T follicular helper cell (primary cell): Measurements from ENCODE around the gene EDN2.

Experiments used
- DNase-seq: peaks from one replicate; pipeline ENCODE4 v3.0.0-alpha.2; 2020; ENCODE audit warnings: low read depth
- total RNA-seq, 2 experiments: gene quantifications; one replicate each; lab custom pipeline; 2026; lab: John Stamatoyannopoulos, UW

The EDN2 gene
- 0 reads per million in 2 experiments for total RNA-seq

- DNase-seq: no peak
These were observed at the start of gene EDN2 for GRCh38 chr1:41484402-41485241. Gene EDN2, minus strand, starts transcription at chr1:41484683. Its CDS starts 82 bp downstream, at chr1:41484601.

- no peak for DNase-seq
These were observed 49.2 kb upstream of the EDN2 start for GRCh38 chr1:41533731-41534080.

GRCh38 chr1:41533016-41533730, 48.7 kb upstream of the EDN2 start:
- DNase-seq: no peak

GRCh38 chr1:41532206-41532975, 47.9 kb upstream of the EDN2 start:
- no peak for DNase-seq

GRCh38 chr1:41530411-41530810, 45.9 kb upstream of the EDN2 start:
- DNase-seq: no peak

GRCh38 chr1:41529621-41530395, 45.3 kb upstream of the EDN2 start:
- DNase-seq: no peak

GRCh38 chr1:41528726-41529605, 44.5 kb upstream of the EDN2 start:
- DNase-seq: no peak

GRCh38 chr1:41528106-41528505, 43.6 kb upstream of the EDN2 start:
- no peak for DNase-seq

- no peak for DNase-seq
These were observed 42.6 kb upstream of the EDN2 start for GRCh38 chr1:41526956-41527561.

- DNase-seq: no peak
These were observed 41.6 kb upstream of the EDN2 start for GRCh38 chr1:41525891-41526587.

- DNase-seq: no peak
These were observed 40.5 kb upstream of the EDN2 start for GRCh38 chr1:41524676-41525675.

- no peak for DNase-seq
These were observed 39.6 kb upstream of the EDN2 start for GRCh38 chr1:41523949-41524675.

GRCh38 chr1:41523071-41523470, 38.6 kb upstream of the EDN2 start:
- no peak for DNase-seq

GRCh38 chr1:41521766-41522165, 37.3 kb upstream of the EDN2 start:
- no peak for DNase-seq

- no peak for DNase-seq
These were observed 36.7 kb upstream of the EDN2 start for GRCh38 chr1:41520951-41521752.

GRCh38 chr1:41519667-41520066, 35.2 kb upstream of the EDN2 start:
- DNase-seq: no peak

- DNase-seq: no peak
These were observed 34.0 kb upstream of the EDN2 start for GRCh38 chr1:41518471-41518870.
